22Rv1 (cell line): ENCODE measurements around the gene ARHGEF17.

ENCODE experiments used
- H3K27ac ChIP-seq: fragments of 450-650 bp; 2 replicates; pipeline ENCODE4 v1.5.1; 2017
- ZFX ChIP-seq: fragments of 450-650 bp; IDR thresholded peaks from 2 replicates; pipeline ENCODE4 v1.6.1; 2017; ENCODE audit warnings: antibody characterized with exemption, borderline replicate concordance
- TF ChIP-seq, protein P1 (sequence below): fragments of 450-650 bp; IDR thresholded peaks from 2 replicates; pipeline ENCODE4 v1.5.1; 2017; ENCODE audit warnings: mild to moderate bottlenecking

Gene ARHGEF17

DNA sequence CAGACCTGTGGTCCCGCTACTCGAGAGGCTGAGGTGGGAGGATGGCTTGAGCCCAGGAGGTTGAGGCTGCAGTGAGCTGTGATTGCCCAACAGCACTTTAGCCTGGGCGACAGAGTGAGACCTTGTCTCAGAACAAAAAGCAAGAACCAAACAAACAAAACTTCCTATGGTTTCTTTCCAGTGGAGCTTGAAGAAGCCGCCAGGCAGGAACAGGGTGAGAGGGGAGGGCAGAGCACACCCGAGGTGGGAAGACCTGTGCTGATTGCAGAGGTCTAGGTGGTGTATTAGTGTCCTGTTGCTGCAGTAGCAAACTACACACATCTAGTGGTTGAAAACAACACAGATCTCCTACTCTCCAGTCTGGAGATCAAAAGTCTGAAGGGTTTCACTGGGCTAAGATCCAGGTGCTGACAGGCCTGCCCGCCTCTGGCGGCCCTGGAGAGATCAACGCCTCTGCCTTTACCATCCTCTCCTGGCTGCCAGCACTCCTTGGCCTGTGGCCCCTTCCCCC, 10.5 kb downstream of the ARHGEF17 start:
- no peak for TF ChIP-seq ZFX
- TF ChIP-seq, protein P1, sequence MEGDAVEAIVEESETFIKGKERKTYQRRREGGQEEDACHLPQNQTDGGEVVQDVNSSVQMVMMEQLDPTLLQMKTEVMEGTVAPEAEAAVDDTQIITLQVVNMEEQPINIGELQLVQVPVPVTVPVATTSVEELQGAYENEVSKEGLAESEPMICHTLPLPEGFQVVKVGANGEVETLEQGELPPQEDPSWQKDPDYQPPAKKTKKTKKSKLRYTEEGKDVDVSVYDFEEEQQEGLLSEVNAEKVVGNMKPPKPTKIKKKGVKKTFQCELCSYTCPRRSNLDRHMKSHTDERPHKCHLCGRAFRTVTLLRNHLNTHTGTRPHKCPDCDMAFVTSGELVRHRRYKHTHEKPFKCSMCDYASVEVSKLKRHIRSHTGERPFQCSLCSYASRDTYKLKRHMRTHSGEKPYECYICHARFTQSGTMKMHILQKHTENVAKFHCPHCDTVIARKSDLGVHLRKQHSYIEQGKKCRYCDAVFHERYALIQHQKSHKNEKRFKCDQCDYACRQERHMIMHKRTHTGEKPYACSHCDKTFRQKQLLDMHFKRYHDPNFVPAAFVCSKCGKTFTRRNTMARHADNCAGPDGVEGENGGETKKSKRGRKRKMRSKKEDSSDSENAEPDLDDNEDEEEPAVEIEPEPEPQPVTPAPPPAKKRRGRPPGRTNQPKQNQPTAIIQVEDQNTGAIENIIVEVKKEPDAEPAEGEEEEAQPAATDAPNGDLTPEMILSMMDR = no peak
- H3K27ac ChIP-seq = no peak overlapping the region

DNA sequence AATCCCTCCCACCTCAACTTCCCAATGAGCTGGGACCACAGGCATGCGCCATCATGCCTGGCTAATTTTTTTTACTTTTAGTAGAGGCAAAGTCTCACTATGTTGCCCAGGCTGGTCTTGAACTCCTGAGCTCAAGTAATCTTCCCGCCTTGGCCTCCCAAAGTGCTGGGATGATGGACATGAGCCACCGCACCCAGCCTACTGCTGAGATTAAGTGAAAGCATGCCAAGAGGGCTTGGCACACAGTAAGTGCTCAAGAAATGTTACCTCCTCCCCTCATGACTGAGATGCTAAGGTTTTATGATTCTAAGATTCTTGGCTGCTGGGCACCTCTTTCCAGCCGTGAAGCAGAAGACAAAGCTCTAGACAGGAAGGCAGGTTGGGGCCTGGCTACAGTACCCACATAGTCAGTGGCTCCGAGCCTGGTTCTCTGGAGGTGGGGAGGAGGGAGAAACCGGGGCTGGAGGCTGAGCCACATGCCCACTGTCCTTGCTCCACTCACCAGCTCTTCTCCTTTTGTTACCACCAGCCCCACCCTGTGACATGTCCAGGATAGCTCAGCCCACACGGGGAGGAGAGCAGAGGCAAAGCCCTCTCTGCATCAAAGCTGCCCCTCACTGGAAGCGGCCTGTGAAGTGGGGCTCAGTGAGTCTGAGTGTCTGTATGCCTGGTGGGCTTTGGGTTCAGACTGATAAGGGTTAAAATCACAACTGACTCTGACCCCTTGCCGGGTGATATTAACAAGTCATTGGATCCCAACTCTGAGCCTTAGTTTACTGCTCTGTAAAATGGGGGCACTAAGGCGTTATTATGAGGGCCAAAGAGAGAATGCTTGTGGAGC, 12.9 kb downstream of the ARHGEF17 start:
- H3K27ac ChIP-seq = no peak overlapping the region
- TF ChIP-seq, protein P1 = no peak
- TF ChIP-seq ZFX = no peak

DNA sequence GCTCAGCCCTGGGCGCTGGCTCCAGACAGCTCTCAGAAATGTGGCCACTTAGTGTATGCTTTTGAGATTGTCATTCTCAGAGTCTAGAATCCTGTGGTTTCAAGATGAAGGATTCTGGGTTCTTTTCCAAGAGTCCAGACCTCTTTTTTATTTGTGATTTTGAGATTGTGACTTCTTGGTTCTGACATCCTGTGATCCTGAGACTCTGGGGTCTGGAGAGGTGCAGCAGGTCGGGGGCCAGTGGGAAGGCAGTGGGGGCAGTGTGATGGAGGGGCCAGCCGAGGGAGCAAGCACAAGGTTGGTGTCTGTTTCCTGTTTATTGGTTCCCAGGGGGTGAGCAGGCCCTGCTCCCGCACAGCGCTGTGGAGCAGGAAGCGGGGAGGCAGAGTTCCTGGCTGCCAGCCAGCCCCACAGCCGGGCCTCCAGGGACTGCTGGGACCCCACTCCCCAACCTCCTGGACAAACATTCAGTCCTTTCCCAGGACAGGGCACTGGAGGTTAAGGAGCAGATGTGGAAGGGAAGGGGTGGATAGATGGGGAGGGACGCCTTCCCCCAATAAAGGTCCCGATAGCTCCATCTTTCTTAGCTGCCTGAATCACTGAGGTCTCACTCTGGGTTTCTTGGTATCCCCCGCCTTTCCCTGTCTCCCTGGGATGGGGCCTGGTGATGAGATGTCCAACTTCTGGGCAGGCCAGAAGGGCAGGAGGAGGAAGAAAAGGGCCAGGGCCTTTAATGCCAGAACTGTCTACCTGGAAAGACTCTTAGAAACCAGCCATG, 13.7 kb downstream of the ARHGEF17 start:
- no peak overlapping the region for H3K27ac ChIP-seq
- TF ChIP-seq, protein P1 = no peak
- TF ChIP-seq ZFX = no peak

DNA sequence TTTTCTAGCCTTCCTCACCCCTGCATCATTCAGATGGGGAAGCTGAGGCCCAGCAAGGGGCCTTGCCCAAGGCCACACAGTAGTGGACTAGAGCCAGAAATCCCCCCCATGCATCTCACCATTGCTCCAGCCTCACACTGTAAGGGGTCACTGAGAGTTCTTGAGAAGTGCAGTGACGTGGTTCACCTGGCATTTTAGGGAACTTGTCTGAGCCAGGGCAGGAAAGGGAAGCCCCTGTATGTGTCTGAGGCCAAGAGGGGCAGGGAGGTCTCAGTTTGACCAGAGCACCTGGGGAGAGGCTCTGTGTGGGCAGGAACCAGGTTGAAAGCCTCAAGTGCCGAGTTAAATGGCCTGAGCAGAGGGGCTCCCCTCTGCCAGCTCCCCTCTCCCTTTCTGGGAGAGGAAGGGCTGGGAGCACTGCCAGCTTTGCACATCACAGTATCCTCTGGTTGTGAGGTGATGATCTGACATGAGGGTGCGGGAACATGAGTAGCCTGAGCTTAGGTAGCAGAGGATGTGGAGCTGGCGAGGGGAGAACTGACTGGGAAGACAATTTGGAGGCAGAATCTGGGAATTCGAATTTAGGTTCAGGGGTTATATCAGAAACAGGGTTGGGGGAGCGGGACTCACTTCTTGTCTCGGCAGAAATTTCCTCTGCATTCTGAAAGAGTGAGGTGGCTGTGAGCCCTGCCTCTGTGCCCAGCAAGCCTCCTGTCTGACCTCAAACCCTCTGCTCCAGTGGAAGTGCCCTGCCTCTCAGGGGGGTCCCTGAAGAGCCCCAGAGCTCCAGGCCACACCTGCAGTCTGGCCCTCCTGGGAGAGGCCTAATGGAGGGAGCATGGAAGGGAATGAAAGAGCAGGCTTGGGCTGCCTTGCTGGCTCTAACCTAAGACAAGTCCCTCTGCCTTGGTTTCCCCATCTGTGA, 14.6 kb downstream of the ARHGEF17 start:
- H3K27ac ChIP-seq = no peak overlapping the region
- TF ChIP-seq ZFX = no peak
- TF ChIP-seq, protein P1 = no peak

DNA sequence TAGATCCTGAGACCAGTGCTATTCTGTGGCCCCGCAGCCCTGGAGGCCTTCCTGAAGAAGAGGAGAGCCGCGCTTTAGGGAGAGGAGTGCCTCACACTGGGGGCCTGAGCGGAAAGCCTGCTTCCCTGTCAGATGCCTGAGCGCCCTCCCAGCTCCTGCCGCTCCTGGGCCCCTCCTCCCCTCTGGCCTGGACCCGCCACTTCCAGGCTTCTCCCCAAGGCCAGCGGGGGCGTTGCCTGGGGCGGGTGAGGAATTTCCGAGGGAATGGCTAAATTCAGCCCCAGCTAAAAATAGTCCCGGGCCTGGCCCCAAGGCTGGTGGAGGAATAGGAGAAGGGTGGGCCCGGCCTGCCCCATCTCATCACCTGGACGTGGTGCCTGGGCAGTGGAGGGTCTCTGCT, 15.4 kb downstream of the ARHGEF17 start:
- TF ChIP-seq ZFX = no peak
- TF ChIP-seq, protein P1 = no peak
- H3K27ac ChIP-seq = no peak overlapping the region

DNA sequence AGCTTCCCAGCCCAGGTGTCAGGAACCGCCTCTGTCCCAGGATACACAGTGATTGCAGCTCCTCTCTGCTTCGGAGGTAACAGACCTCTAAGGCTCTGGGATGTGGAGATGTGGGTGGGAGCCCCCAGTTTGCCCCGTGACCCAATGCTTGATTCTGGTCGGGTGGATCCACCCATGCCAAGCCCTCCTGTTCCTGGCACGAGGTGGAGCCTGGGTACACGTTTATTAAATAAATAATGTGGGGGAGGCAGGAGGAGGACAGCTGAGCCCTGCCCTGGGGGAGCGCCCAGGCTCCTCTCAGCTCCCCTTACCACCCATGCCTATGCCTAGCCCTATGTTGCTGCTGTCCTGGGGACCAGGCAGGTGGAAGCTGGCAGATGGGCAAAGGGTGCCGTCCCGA, 16.0 kb downstream of the ARHGEF17 start:
- TF ChIP-seq, protein P1 = no peak
- TF ChIP-seq ZFX = no peak
- H3K27ac ChIP-seq = no peak overlapping the region
